Neuronal stem cell (in vitro differentiated cells): ENCODE measurements around the gene ADCY1.

Experiments
- DNase-seq: peaks from one replicate; pipeline ENCODE4 v3.0.0-alpha.2; 2013; ENCODE audit warnings: low spot score
- H2AFZ ChIP-seq: one replicate; pipeline ENCODE4 v1.6.1; 2013; ENCODE audit warnings: mild to moderate bottlenecking, low read length, inconsistent platforms
- H2AK5ac ChIP-seq: 2 replicates; pipeline ENCODE4 v1.6.1; 2013; ENCODE audit warnings: low read depth, mild to moderate bottlenecking, inconsistent platforms, low read length, moderate library complexity, mixed read lengths
- H2BK120ac ChIP-seq: 2 replicates; pipeline ENCODE4 v1.6.1; 2013; ENCODE audit warnings: low read depth, mild to moderate bottlenecking, inconsistent platforms, low read length, moderate library complexity, mixed read lengths
- H2BK12ac ChIP-seq: one replicate; pipeline ENCODE4 v1.6.1; 2013; ENCODE audit warnings: low read length, inconsistent platforms
- H2BK15ac ChIP-seq: 2 replicates; pipeline ENCODE4 v1.6.1; 2013; ENCODE audit warnings: mild to moderate bottlenecking, low read length, inconsistent platforms, mixed read lengths
- H2BK5ac ChIP-seq: one replicate; pipeline ENCODE4 v1.6.1; 2013; ENCODE audit warnings: inconsistent platforms, mild to moderate bottlenecking, low read length, moderate library complexity
- H3K14ac ChIP-seq: one replicate; pipeline ENCODE4 v1.6.1; 2013; ENCODE audit warnings: low read length, inconsistent platforms
- H3K18ac ChIP-seq: 2 replicates; pipeline ENCODE4 v1.6.1; 2013; ENCODE audit warnings: low read length, inconsistent platforms
- H3K23ac ChIP-seq: 2 replicates; pipeline ENCODE4 v1.6.1; 2013; ENCODE audit warnings: low read depth, mild to moderate bottlenecking, mixed read lengths, low read length, inconsistent platforms; ENCODE audit not compliant: poor library complexity
- H3K27ac ChIP-seq: replicated peaks from 3 replicates; pipeline ENCODE4 v1.5.1; 2013; ENCODE audit warnings: low read length, inconsistent platforms
- H3K27me3 ChIP-seq, 3 experiments: 2 replicates each; pipeline ENCODE4 v1.6.1; 2013; ENCODE audit warnings: low read length in 3 of 3, mild to moderate bottlenecking in 2 of 3, inconsistent platforms in 1 of 3, low read depth in 1 of 3, mixed read lengths in 1 of 3, moderate library complexity in 1 of 3; ENCODE audit not compliant: control insufficient read depth in 3 of 3, insufficient read depth in 3 of 3
- H3K36me3 ChIP-seq, 2 donors: replicated peaks in 1 of 2; 2 replicates each; pipeline ENCODE4 v1.6.1; 2013; ENCODE audit warnings: low read length in 2 of 2; ENCODE audit not compliant: control insufficient read depth in 2 of 2, insufficient read depth in 2 of 2
- H3K4ac ChIP-seq: 2 replicates; pipeline ENCODE4 v1.6.1; 2013; ENCODE audit warnings: inconsistent platforms, mild to moderate bottlenecking, low read length, moderate library complexity
- H3K4me1 ChIP-seq, 2 donors: 1 replicate in 1 of 2; 2 replicates in 1 of 2; pipeline ENCODE4 v1.6.1; 2013; ENCODE audit warnings: low read length in 2 of 2, low read depth in 1 of 2; ENCODE audit not compliant: control insufficient read depth in 2 of 2, insufficient read depth in 1 of 2
- H3K4me2 ChIP-seq: one replicate; pipeline ENCODE4 v1.6.1; 2013; ENCODE audit warnings: mild to moderate bottlenecking, low read length, inconsistent platforms; ENCODE audit not compliant: insufficient read depth, poor library complexity, severe bottlenecking
- H3K4me3 ChIP-seq, 2 donors: 2 replicates each; pipeline ENCODE4 v1.5.1; 2013; ENCODE audit warnings: low read length in 2 of 2, mild to moderate bottlenecking in 2 of 2, inconsistent platforms in 1 of 2, moderate library complexity in 1 of 2
- H3K79me1 ChIP-seq: one replicate; pipeline ENCODE4 v1.6.1; 2013; ENCODE audit warnings: low read depth, mild to moderate bottlenecking, inconsistent platforms, low read length, moderate library complexity
- H3K9ac ChIP-seq: one replicate; pipeline ENCODE4 v1.6.1; 2013; ENCODE audit warnings: mild to moderate bottlenecking, low read depth, low read length, inconsistent platforms; ENCODE audit not compliant: poor library complexity
- H3K9me3 ChIP-seq, 2 donors: replicated peaks in 1 of 2; 2 replicates each; pipeline versions ENCODE3 to v1.6.1; 2013; ENCODE audit warnings: low read length in 2 of 2, mild to moderate bottlenecking in 2 of 2, inconsistent platforms in 1 of 2, low read depth in 1 of 2, mixed read lengths in 1 of 2, moderate library complexity in 1 of 2; ENCODE audit not compliant: control insufficient read depth in 2 of 2, insufficient read depth in 1 of 2
- H4K8ac ChIP-seq: one replicate; pipeline ENCODE4 v1.6.1; 2013; ENCODE audit warnings: low read depth, mild to moderate bottlenecking, inconsistent platforms, low read length, moderate library complexity
- H4K91ac ChIP-seq: one replicate; pipeline ENCODE4 v1.6.1; 2013; ENCODE audit warnings: low read length, low read depth, mild to moderate bottlenecking, inconsistent platforms; ENCODE audit not compliant: poor library complexity
- WGBS, 2 donors: extraction: QIAGEN DNeasy Blood & Tissue Kit; methylation state at CpG; one replicate each; pipeline ENCODE4 v1.1.7; 2013; ENCODE audit warnings: missing lambda C conversion rate in 2 of 2, mixed read lengths in 1 of 2; ENCODE audit not compliant: insufficient read length in 2 of 2, insufficient replicate concordance in 1 of 2; ENCODE audit errors: extremely low coverage in 2 of 2; 5-methylcytosine and 5-hydroxymethylcytosine counted together

The ADCY1 gene

GRCh38 chr7:45601816-45602540, 27.8 kb downstream of the ADCY1 start:
- Histone ChIP-seq H3K9ac (no peak overlapping the region), H3K4me2 (no peak overlapping the region), H3K18ac (no peak overlapping the region), H3K14ac (peak overlapping the region; percentile 76), H3K27ac (peak overlapping the region; percentile 19), H2AFZ (no peak overlapping the region), H3K23ac (no peak overlapping the region), H3K9me3 (no peaks in the 10 kb centered on the region), H3K79me1 (peaks cover 3% of the 10 kb centered on the region), H3K4ac (no peak overlapping the region), H2BK15ac (peak overlapping the region; percentile 49), H3K4me3 (no peak overlapping the region), H4K8ac (no peak overlapping the region), H3K36me3 (no peaks in the 10 kb centered on the region), H2BK12ac (no peak overlapping the region), H3K27me3 (no peaks in the 10 kb centered on the region), H3K4me1 (peaks cover 3 to 4% of the 10 kb centered on the region in 2 donors), H2BK5ac (peak overlapping the region; percentile 6), H2BK120ac (no peak overlapping the region), H4K91ac (no peak overlapping the region), H2AK5ac (no peak overlapping the region)
- WGBS, 2 donors: no CpG with 5 or more reads among the region's 6 CpGs
- DNase-seq: no peak

GRCh38 chr7:45606050-45606449, 31.9 kb downstream of the ADCY1 start:
- Histone ChIP-seq H3K36me3 (no peaks in the 10 kb centered on the region), H3K27me3 (no peaks in the 10 kb centered on the region), H3K9ac (no peak overlapping the region), H2BK120ac (no peak overlapping the region), H4K8ac (no peak overlapping the region), H3K4me2 (no peak overlapping the region), H2AFZ (no peak overlapping the region), H2BK15ac (no peak overlapping the region), H2AK5ac (no peak overlapping the region), H3K18ac (no peak overlapping the region), H2BK5ac (no peak overlapping the region), H3K9me3 (no peaks in the 10 kb centered on the region), H3K27ac (no peak overlapping the region), H3K79me1 (no peaks in the 10 kb centered on the region), H3K23ac (no peak overlapping the region), H3K14ac (no peak overlapping the region), H4K91ac (no peak overlapping the region), H3K4me3 (no peak overlapping the region), H3K4me1 (no peaks in the 10 kb centered on the region), H2BK12ac (no peak overlapping the region), H3K4ac (no peak overlapping the region)
- no peak for DNase-seq
- WGBS, 2 donors: no CpG with 5 or more reads among the region's 1 CpG

- H3K18ac ChIP-seq: no peak overlapping the region
- DNase-seq: no peak
Observed at GRCh38 chr7:45606931-45607330, 32.8 kb downstream of the ADCY1 start.

GRCh38 chr7:45609180-45609579, 35.0 kb downstream of the ADCY1 start:
- H2BK12ac ChIP-seq: no peak overlapping the region
- H3K14ac ChIP-seq: no peak overlapping the region
- no peak overlapping the region for H3K27ac ChIP-seq
- no peak overlapping the region for H4K8ac ChIP-seq
- no peak for DNase-seq
- H3K9ac ChIP-seq: no peak overlapping the region
- no peaks in the 10 kb centered on the region for H3K4me1 ChIP-seq
- H3K4ac ChIP-seq: no peak overlapping the region
- peaks cover 3% of the 10 kb centered on the region for H3K79me1 ChIP-seq
- H3K9me3 ChIP-seq: peaks cover 5 to 10% of the 10 kb centered on the region in 2 donors
- H3K4me2 ChIP-seq: no peak overlapping the region
- no peak overlapping the region for H4K91ac ChIP-seq
- peak overlapping the region; percentile 16 for H3K23ac ChIP-seq
- H2BK5ac ChIP-seq: no peak overlapping the region
- H2AK5ac ChIP-seq: no peak overlapping the region
- no CpG with 5 or more reads among the region's 16 CpGs for WGBS, 2 donors
- no peak overlapping the region for H3K4me3 ChIP-seq
- H3K18ac ChIP-seq: no peak overlapping the region
- no peaks in the 10 kb centered on the region for H3K27me3 ChIP-seq
- no peak overlapping the region for H2AFZ ChIP-seq
- no peak overlapping the region for H2BK15ac ChIP-seq
- H2BK120ac ChIP-seq: no peak overlapping the region
- peaks cover 2% of the 10 kb centered on the region in 2 donors for H3K36me3 ChIP-seq

More at GRCh38 chr7:45606931-45607330, 32.8 kb downstream of the ADCY1 start:
- no peak overlapping the region for H3K9ac ChIP-seq
- WGBS, 2 donors: no CpG with 5 or more reads among the region's 7 CpGs
- no peak overlapping the region for H4K91ac ChIP-seq
- H3K27me3 ChIP-seq: no peaks in the 10 kb centered on the region
- no peaks in the 10 kb centered on the region for H3K36me3 ChIP-seq
- H3K79me1 ChIP-seq: peaks cover 2% of the 10 kb centered on the region
- no peak overlapping the region for H2BK120ac ChIP-seq
- no peak overlapping the region for H3K4me2 ChIP-seq
- H2AK5ac ChIP-seq: no peak overlapping the region
- H2BK5ac ChIP-seq: no peak overlapping the region
- no peak overlapping the region for H3K4ac ChIP-seq
- no peak overlapping the region for H3K4me3 ChIP-seq
- no peak overlapping the region for H4K8ac ChIP-seq
- H2BK15ac ChIP-seq: no peak overlapping the region
- H2AFZ ChIP-seq: no peak overlapping the region
- peaks cover 0 to 3% of the 10 kb centered on the region in 2 donors for H3K9me3 ChIP-seq
- H2BK12ac ChIP-seq: no peak overlapping the region
- H3K4me1 ChIP-seq: no peaks in the 10 kb centered on the region
- H3K27ac ChIP-seq: no peak overlapping the region
- H3K14ac ChIP-seq: peak overlapping the region; percentile 97
- no peak overlapping the region for H3K23ac ChIP-seq
